GM20000 (cell line): ENCODE measurements around the gene ANXA1.
A peak's percentile ranks its signal among the peaks of the same experiment; 100 is the strongest.

Experiments
- DNase-seq: peaks from one replicate; pipeline ENCODE4 v3.0.0; 2012; ENCODE audit warnings: low spot score
- CTCF ChIP-seq: IDR thresholded peaks from 2 replicates; pipeline ENCODE4 v1.5.1; 2012; ENCODE audit warnings: mild to moderate bottlenecking, control low read depth; ENCODE audit errors: extremely low read depth, missing control alignments

Gene ANXA1

DNA sequence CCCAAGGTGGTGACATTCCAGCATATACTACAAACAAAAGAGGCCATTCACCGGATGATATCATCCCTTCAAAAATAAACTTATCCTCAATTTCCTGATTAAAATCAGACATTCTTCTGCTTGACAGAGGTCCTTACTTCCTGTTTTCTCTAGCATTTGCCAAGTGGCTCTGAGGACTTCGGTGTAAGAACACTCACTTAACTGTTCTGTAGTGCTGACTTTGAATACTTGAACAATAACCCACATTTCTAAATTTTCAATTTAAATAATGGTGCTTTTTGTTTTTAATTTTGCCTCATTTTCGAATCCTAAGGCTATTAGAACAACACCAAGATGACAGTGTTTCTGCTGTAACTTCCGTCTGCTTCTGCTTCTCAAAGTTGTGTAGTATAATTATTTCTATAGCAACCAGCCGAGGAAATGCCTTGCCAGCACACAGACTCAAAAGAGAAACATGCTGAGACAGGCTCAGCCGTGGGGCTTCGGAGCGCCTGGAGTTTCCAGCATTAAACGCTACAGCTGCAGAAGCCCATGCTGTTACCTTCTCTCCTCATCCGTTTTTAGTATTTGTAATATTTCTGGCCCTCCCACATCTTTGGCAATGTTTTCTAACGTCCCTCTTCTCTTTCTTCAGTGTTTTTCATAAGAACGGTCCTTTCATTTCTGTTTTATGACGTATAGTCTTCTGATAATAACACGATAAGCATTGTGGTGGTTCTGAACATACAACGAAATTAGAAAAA is 19.5 kb upstream of the ANXA1 start:
- TF ChIP-seq CTCF: no peak
- DNase-seq: peak; percentile 46

GRCh38 chr9:73133022-73133651 is 18.5 kb upstream of the ANXA1 start:
- TF ChIP-seq CTCF: no peak
- no peak for DNase-seq

DNA sequence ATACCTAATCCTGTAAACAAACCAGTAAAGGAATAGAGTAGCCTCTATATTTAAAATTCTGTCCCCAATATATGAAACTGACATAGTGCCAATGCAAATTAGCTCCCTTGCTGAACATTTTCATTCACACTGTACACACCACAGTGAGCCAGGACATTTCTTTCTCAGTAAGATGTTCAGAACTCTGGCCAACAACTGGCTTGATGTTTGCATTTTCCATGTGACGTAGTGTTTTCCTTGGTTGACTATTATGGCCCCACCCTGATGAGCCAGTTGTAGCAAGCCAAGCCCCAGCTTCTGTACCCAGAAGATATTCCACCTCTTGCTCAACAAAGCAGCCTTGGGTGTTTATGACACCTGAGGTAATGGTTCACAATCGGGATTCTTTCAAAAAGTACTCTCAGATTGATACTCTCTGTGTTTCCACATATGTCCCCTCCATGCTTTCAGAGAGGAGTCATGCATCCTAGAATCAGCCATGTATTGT is 17.7 kb upstream of the ANXA1 start:
- DNase-seq: peak; percentile 6
- TF ChIP-seq CTCF: no peak

GRCh38 chr9:73135394-73135793 is 16.3 kb upstream of the ANXA1 start:
- DNase-seq: no peak
- TF ChIP-seq CTCF: no peak

- DNase-seq: no peak
- no peak for TF ChIP-seq CTCF
Measured at GRCh38 chr9:73137286-73137899, 14.3 kb upstream of the ANXA1 start.

DNA sequence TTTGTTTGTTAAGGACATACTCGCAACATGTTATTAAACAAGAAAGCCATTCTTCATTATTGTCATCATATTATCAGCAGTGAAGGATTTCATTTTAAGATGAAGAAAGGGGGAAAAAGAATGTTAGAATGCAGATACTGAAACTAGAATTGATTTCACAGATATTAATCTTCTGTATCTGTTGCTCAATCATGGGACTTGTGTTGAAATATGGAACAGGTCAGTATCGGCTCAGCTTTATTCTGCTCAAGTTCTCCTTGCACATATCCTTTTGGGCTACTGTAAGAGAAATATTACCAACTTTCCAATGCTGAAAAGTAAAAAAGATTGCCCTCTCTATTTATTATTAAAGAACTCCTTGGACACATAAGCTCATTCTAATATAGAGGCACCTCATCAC is 13.8 kb upstream of the ANXA1 start:
- no peak for DNase-seq
- TF ChIP-seq CTCF: no peak

GRCh38 chr9:73138516-73138915 is 13.1 kb upstream of the ANXA1 start:
- no peak for DNase-seq
- no peak for TF ChIP-seq CTCF
